Natural killer cell (primary cell): Measurements from ENCODE around the gene FBXL7. TPM values are rescaled to one million over a fixed set of nuclear protein-coding genes. Genes with fewer than 3 reads are reported as not detected.

Experiments
- ATAC-seq, 3 donors: fragments of 150-1000 bp in 2 of 3; fragments of 200-7000 bp in 1 of 3; cut with Tn5 transposase; 1 replicate in 1 of 3; 2 replicates in 2 of 3; pipeline ENCODE4 v1.10.0; 2021; ENCODE audit warnings: mild to moderate bottlenecking in 2 of 3, moderate library complexity in 2 of 3
- DNase-seq, 2 donors: peaks; one replicate each; pipeline versions ENCODE4 v3.0.0 to v3.0.0-alpha.2; 2013 to 2021; ENCODE audit warnings: mixed read lengths in 1 of 2
- H3K27ac ChIP-seq: one replicate; pipeline ENCODE4 v1.5.1; 2013; ENCODE audit warnings: mild to moderate bottlenecking, low read length
- H3K27me3 ChIP-seq: one replicate; pipeline ENCODE4 v1.6.1; 2013; ENCODE audit warnings: low read length; ENCODE audit not compliant: control insufficient read depth, insufficient read depth
- H3K36me3 ChIP-seq: one replicate; pipeline ENCODE4 v1.6.1; 2013; ENCODE audit warnings: low read length; ENCODE audit not compliant: control insufficient read depth, insufficient read depth
- H3K4me1 ChIP-seq: one replicate; pipeline ENCODE4 v1.6.1; 2013; ENCODE audit warnings: low read length; ENCODE audit not compliant: control insufficient read depth, insufficient read depth
- H3K4me3 ChIP-seq: one replicate; pipeline ENCODE4 v1.5.1; 2013; ENCODE audit warnings: low read length
- H3K9me3 ChIP-seq: one replicate; pipeline ENCODE4 v1.6.1; 2013; ENCODE audit warnings: low read length; ENCODE audit not compliant: control insufficient read depth, insufficient read depth
- H3K27ac Mint-ChIP-seq, 2 donors: one replicate each; pipeline ENCODE4 v1.8.0; 2022; ENCODE audit warnings: mild to moderate bottlenecking in 2 of 2, mixed read lengths in 2 of 2, moderate library complexity in 1 of 2
- H3K27me3 Mint-ChIP-seq, 2 donors: one replicate each; pipeline ENCODE4 v1.8.0; 2022; ENCODE audit warnings: low read depth in 2 of 2, mixed read lengths in 2 of 2
- H3K36me3 Mint-ChIP-seq: one replicate; pipeline ENCODE4 v1.8.0; 2022; ENCODE audit warnings: mixed read lengths
- H3K4me1 Mint-ChIP-seq, 2 donors: one replicate each; pipeline ENCODE4 v1.8.0; 2022; ENCODE audit warnings: mixed read lengths in 2 of 2
- H3K4me3 Mint-ChIP-seq: one replicate; pipeline ENCODE4 v1.8.0; 2022; ENCODE audit warnings: mild to moderate bottlenecking, moderate library complexity, mixed read lengths
- H3K9me3 Mint-ChIP-seq, 2 donors: one replicate each; pipeline ENCODE4 v1.8.0; 2022; ENCODE audit warnings: mixed read lengths in 2 of 2
- WGBS: methylation state at CpG from one replicate; pipeline ENCODE4 v1.1.7; 2013; ENCODE audit warnings: missing lambda C conversion rate; ENCODE audit not compliant: insufficient coverage; 5-methylcytosine and 5-hydroxymethylcytosine counted together
- intact Hi-C: fragments of 100-400 bp; cut with micrococcal nuclease; formaldehyde crosslinking; loops from one replicate; pipeline ENCODE4 v1.14.2; 2022
- total RNA-seq, 4 donors: library from RNA; stranded (reverse); fragments of 120-200 nt in 1 of 4; gene quantifications; one replicate each; pipeline versions ENCODE4 v1.2.3 to v1.2.4, GENCODE V29; 2013 to 2022
- TF ChIP-seq, protein P1 (sequence below): fragments of 200-600 bp; IDR thresholded peaks from one replicate; pipeline ENCODE4 v1.8.0; 2022; ENCODE audit warnings: antibody characterized with exemption

The FBXL7 gene
- total RNA-seq, 3 donors from 2014 or later (not counting 1 experiment from before 2014, with no cell fraction given): not detected

DNA sequence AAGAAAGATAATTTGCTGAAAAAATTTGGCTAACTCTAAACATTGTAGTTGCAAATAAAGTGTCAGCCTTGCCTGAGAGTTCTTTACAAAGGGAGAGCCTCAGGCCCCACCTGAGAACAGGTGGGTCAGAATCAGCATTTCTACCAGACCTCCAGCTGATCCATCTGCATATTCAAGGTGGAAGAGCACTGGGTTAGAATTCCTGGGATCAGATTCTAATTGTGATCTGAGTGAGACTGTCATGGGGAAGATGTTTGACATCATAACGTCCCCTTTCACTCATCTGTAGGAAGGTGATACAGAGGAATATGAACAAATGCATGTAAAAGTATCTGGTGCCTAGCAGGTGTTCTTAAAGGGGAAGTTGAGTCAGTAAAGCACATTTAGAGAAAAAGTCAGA lies 54.6 kb downstream of the FBXL7 start:
- intact Hi-C loops: no loop called here
- DNase-seq: no peak
- H3K27me3 Mint-ChIP-seq: no peaks in the 10 kb centered on the region
- H3K4me3 ChIP-seq: no peak overlapping the region
- no peak for ATAC-seq
- whole genome bisulfite sequencing: 75% methylated on average over 1 of the region's 1 CpG
- no peaks in the 10 kb centered on the region for H3K36me3 Mint-ChIP-seq
- TF ChIP-seq, protein P1, sequence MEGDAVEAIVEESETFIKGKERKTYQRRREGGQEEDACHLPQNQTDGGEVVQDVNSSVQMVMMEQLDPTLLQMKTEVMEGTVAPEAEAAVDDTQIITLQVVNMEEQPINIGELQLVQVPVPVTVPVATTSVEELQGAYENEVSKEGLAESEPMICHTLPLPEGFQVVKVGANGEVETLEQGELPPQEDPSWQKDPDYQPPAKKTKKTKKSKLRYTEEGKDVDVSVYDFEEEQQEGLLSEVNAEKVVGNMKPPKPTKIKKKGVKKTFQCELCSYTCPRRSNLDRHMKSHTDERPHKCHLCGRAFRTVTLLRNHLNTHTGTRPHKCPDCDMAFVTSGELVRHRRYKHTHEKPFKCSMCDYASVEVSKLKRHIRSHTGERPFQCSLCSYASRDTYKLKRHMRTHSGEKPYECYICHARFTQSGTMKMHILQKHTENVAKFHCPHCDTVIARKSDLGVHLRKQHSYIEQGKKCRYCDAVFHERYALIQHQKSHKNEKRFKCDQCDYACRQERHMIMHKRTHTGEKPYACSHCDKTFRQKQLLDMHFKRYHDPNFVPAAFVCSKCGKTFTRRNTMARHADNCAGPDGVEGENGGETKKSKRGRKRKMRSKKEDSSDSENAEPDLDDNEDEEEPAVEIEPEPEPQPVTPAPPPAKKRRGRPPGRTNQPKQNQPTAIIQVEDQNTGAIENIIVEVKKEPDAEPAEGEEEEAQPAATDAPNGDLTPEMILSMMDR: no peak
- no peak overlapping the region for H3K4me3 Mint-ChIP-seq
- H3K27ac ChIP-seq: no peak overlapping the region
- H3K9me3 Mint-ChIP-seq: peaks cover 21 to 22% of the 10 kb centered on the region in 2 donors
- no peaks in the 10 kb centered on the region for H3K4me1 Mint-ChIP-seq
- H3K27ac Mint-ChIP-seq: no peak overlapping the region
- no peaks in the 10 kb centered on the region for H3K36me3 ChIP-seq
- H3K4me1 ChIP-seq: no peaks in the 10 kb centered on the region
- H3K9me3 ChIP-seq: no peaks in the 10 kb centered on the region
- no peaks in the 10 kb centered on the region for H3K27me3 ChIP-seq

DNA sequence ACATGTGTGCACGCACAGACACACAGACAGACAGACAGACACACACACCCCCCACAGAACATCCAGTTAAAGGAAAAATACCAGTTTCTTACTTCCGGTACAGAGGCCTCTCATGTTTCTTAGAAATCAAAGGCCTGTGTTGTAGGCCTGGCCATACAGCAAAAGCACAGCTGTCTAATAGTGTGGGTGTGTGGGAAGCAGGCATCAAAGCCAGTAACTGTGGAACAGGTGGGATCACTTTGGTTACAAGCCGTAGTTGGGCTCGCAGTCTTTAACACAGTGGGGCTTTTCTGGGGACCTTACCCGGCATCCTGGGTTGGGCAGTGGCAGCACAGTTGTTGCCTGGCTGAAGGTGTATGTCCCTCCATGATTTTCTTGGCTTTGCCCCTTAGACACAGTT lies 55.2 kb downstream of the FBXL7 start:
- Histone ChIP-seq H3K27me3 (no peaks in the 10 kb centered on the region), H3K27ac (no peak overlapping the region), H3K4me3 (no peak overlapping the region), H3K4me1 (no peaks in the 10 kb centered on the region), H3K36me3 (no peaks in the 10 kb centered on the region), H3K9me3 (no peaks in the 10 kb centered on the region)
- TF ChIP-seq, protein P1: no peak
- Mint-ChIP-seq H3K27me3 (no peaks in the 10 kb centered on the region), H3K9me3 (peaks cover 21 to 22% of the 10 kb centered on the region in 2 donors), H3K4me1 (no peaks in the 10 kb centered on the region), H3K27ac (no peak overlapping the region), H3K36me3 (no peaks in the 10 kb centered on the region), H3K4me3 (no peak overlapping the region)
- ATAC-seq (no peak), DNase-seq (no peak)
- 90% methylated on average over 5 of the region's 5 CpGs for WGBS
- intact Hi-C loops: no loop called here

DNA sequence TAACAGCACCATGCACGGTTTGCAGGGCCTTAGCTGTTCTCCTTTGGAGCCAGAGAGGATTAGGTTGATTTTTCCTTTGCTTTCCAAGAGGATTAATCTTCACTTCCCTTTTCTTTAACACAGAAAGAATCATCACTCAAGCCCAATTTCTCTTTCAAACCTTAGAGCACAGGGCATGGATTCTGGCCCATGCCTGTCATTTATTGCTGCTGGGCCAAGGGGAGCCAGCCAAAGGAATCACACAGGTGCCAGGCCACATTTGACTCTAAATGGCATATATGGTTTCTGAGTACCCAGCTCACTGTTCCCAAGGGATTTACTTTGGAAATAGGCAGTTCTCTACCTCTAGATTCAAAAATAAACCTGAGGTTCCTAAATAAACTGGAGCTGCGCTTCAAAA lies 58.3 kb downstream of the FBXL7 start:
- no peak overlapping the region for H3K4me3 Mint-ChIP-seq
- H3K27me3 Mint-ChIP-seq: no peaks in the 10 kb centered on the region
- ATAC-seq (no peak), DNase-seq (no peak)
- intact Hi-C loops: no loop called here
- Histone ChIP-seq H3K27me3 (no peaks in the 10 kb centered on the region), H3K4me1 (no peaks in the 10 kb centered on the region), H3K4me3 (no peak overlapping the region), H3K9me3 (no peaks in the 10 kb centered on the region), H3K27ac (no peak overlapping the region), H3K36me3 (no peaks in the 10 kb centered on the region)
- TF ChIP-seq, protein P1: no peak
- no peak overlapping the region for H3K27ac Mint-ChIP-seq
- H3K9me3 Mint-ChIP-seq: peaks cover 8 to 20% of the 10 kb centered on the region in 2 donors
- H3K36me3 Mint-ChIP-seq: no peaks in the 10 kb centered on the region
- WGBS: 89% methylated on average over 1 of the region's 2 CpGs
- no peaks in the 10 kb centered on the region for H3K4me1 Mint-ChIP-seq

DNA sequence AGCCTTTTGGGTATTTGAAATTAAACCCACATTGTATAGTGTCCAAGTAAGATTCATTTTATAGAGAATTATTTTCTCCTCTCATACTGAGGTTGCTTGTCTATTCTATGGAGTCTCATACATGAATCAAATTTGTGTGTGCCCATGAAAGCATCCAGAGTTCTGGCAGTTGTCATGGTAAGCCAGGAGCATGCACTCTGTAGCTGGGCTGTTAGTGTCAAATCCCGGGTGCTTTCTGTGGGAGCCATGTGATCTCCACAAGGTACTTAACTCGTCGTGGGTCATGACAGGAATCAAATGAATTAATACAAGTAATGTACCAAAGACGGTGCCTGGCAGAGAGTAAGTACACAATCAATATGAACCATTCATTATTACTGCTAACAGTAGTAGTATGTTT lies 58.7 kb downstream of the FBXL7 start:
- Histone ChIP-seq H3K27ac (no peak overlapping the region), H3K27me3 (no peaks in the 10 kb centered on the region), H3K4me1 (no peaks in the 10 kb centered on the region), H3K4me3 (no peak overlapping the region), H3K9me3 (no peaks in the 10 kb centered on the region), H3K36me3 (no peaks in the 10 kb centered on the region)
- no peaks in the 10 kb centered on the region for H3K27me3 Mint-ChIP-seq
- no peak overlapping the region for H3K4me3 Mint-ChIP-seq
- 95% methylated on average over 4 of the region's 4 CpGs for WGBS
- TF ChIP-seq, protein P1: no peak
- no peaks in the 10 kb centered on the region for H3K36me3 Mint-ChIP-seq
- H3K9me3 Mint-ChIP-seq: peaks cover 7 to 20% of the 10 kb centered on the region in 2 donors
- H3K27ac Mint-ChIP-seq: no peak overlapping the region
- H3K4me1 Mint-ChIP-seq: no peaks in the 10 kb centered on the region
- no peak for ATAC-seq
- intact Hi-C loops: no loop called here
- DNase-seq: no peak
